ENCODE data around the gene TP53I13.

TP53I13 gene

DNA sequence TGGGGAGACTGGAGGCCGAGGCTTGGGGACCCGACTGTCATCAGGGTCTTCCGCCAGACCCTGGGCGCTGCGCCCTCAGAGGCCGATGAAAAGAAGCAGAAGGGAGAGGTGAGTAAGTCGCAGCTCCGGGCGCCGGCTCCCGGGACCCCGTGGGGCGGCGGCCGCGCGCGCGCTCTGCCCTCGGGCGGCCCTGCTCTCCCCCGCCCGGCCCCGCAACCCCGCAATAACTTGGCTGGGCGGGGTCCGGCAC, 1.3 kb upstream of the TP53I13 start:
- peak overlapping the region; percentile 72 for H3K4me3 ChIP-seq (ENCODE audit: low read depth, low read length)
- TF ChIP-seq, protein P1, sequence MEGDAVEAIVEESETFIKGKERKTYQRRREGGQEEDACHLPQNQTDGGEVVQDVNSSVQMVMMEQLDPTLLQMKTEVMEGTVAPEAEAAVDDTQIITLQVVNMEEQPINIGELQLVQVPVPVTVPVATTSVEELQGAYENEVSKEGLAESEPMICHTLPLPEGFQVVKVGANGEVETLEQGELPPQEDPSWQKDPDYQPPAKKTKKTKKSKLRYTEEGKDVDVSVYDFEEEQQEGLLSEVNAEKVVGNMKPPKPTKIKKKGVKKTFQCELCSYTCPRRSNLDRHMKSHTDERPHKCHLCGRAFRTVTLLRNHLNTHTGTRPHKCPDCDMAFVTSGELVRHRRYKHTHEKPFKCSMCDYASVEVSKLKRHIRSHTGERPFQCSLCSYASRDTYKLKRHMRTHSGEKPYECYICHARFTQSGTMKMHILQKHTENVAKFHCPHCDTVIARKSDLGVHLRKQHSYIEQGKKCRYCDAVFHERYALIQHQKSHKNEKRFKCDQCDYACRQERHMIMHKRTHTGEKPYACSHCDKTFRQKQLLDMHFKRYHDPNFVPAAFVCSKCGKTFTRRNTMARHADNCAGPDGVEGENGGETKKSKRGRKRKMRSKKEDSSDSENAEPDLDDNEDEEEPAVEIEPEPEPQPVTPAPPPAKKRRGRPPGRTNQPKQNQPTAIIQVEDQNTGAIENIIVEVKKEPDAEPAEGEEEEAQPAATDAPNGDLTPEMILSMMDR (IDR thresholded peaks at IDR 0.05; ENCODE audit: low read depth, low read length, missing control alignments): no peak
- DNase-seq (ENCODE audit: low read depth): no peak
- in situ Hi-C loops (cut with HindIII; ENCODE audit: low sequenced_read_pairs): no loop called here

DNA sequence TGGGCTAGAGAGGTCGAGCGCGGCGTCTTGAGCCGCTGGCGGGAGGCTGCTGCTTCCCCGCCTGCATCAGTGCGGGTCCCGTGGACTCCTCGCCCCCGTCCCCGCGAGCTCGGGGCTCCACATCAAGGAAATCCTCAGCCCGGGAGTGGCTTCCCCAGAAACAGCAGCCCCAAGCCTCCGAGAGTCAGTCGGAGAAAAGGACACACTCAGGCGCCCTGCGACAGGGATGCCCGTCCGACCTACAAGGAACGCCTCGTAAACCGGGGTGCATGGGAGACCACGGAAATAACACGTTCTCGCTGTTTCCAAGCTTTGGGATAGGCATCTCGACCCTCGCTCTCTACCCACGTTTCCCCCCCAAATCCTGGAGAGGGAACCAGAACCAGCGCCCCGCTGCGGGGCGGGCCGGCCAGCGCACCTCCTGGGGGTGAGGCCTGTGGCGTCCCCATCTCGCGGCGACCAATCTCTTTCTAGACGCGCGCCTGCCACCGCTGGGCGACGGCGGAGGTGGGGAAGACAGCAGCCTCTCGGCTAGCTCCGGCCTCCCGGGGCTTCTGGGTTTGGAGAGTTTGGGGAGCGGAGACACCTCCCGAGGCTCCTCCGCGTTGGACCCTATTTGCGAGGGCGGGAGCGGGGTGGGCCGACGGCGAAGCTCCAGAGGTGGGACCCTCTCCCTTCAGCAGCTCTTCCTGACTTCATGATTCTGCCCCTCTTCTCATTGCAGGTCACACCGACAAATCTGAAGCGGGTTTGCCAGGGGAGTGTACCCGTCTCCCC, 759 bp upstream of the TP53I13 start:
- no peak for DNase-seq (ENCODE audit: low read depth)
- peak overlapping the region; percentile 72 for H3K4me3 ChIP-seq (ENCODE audit: low read depth, low read length)
- TF ChIP-seq, protein P1 (IDR thresholded peaks at IDR 0.05; ENCODE audit: low read depth, low read length, missing control alignments): no peak
- in situ Hi-C loops (cut with HindIII; ENCODE audit: low sequenced_read_pairs): no loop called here

DNA sequence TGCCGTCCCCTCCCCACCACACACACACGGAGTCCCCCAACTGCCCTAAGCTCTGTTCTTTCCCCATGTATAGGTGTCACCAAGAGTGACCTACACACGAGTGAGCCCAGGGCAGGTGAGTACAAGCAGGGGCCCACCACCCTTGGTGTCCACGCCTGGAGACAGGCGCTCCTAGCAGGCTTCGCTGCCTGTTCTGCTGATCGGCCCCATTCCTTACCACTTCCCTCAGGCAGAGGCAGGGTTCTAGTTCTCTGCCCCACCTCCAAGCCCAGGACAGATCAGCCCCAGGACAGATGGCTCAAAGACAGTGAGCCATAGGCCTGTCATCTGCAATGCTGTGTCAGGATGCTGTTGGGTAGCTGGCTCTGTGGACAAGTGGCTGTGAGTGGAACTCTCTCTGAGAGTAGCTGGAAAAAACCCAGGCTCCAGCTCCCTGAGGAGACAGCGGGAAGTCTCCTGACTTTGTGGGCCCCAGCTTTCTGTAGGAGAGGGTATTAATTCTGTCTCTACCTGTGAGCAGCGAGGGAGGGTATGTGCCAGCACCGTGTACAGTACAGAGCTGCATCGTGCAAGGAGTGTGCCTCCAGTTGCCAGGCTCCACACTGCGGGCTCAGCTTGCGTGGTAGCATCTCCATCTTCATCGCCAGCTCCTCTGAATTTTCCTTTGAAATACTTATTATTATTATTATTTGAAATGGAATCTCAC, 897 bp downstream of the TP53I13 start:
- DNase-seq (ENCODE audit: low read depth): no peak
- TF ChIP-seq, protein P1 (IDR thresholded peaks at IDR 0.05; ENCODE audit: low read depth, low read length, missing control alignments): no peak
- peak overlapping the region; percentile 72 for H3K4me3 ChIP-seq (ENCODE audit: low read depth, low read length)
- in situ Hi-C loops (cut with HindIII; ENCODE audit: low sequenced_read_pairs): no loop called here

DNA sequence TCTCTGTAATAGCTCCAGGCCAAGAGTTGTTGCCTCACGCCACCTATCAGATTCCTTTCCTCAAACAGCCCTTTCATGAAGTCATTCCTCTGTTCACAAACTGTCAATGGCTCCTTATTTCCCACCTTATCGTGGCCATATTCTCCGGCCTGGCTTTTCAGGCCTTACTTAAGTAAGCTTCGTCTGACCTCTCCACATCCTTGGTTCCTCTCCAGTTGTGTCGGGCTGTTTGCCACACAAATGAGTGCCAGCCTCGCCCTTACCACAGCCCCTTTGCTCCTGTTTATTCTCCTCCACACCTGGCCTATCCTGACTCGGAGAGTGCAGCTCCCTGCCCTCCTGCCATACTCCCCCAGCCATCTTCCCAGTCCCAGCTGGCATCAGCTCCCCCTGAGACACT, 2.0 kb downstream of the TP53I13 start:
- DNase-seq (ENCODE audit: low read depth): no peak
- TF ChIP-seq, protein P1 (IDR thresholded peaks at IDR 0.05; ENCODE audit: low read depth, low read length, missing control alignments): no peak
- H3K4me3 ChIP-seq (ENCODE audit: low read depth, low read length): no peak overlapping the region
- in situ Hi-C loops (cut with HindIII; ENCODE audit: low sequenced_read_pairs): no loop called here

DNA sequence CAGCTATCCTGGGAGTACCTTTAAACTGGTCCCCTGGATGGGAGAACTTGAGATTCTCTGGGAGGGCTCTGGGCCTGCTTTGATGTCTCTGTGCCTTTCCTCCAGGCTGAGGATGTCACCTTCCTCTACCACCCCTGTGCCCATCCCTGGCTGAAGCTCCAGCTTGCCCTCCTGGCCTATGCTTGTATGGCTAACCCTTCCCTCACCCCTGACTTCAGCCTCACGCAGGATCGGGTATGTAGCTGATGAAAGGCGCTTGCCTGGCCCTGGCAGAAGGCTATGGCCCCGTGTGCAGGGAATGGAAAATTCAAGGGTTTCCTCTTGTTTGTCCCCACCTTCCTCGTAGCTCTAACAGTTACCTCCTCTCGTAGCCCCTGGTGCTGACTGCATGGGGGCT, 3.0 kb downstream of the TP53I13 start:
- H3K4me3 ChIP-seq (ENCODE audit: low read depth, low read length): no peak overlapping the region
- in situ Hi-C loops (cut with HindIII; ENCODE audit: low sequenced_read_pairs): no loop called here
- TF ChIP-seq, protein P1 (IDR thresholded peaks at IDR 0.05; ENCODE audit: low read depth, low read length, missing control alignments): no peak
- DNase-seq (ENCODE audit: low read depth): no peak

DNA sequence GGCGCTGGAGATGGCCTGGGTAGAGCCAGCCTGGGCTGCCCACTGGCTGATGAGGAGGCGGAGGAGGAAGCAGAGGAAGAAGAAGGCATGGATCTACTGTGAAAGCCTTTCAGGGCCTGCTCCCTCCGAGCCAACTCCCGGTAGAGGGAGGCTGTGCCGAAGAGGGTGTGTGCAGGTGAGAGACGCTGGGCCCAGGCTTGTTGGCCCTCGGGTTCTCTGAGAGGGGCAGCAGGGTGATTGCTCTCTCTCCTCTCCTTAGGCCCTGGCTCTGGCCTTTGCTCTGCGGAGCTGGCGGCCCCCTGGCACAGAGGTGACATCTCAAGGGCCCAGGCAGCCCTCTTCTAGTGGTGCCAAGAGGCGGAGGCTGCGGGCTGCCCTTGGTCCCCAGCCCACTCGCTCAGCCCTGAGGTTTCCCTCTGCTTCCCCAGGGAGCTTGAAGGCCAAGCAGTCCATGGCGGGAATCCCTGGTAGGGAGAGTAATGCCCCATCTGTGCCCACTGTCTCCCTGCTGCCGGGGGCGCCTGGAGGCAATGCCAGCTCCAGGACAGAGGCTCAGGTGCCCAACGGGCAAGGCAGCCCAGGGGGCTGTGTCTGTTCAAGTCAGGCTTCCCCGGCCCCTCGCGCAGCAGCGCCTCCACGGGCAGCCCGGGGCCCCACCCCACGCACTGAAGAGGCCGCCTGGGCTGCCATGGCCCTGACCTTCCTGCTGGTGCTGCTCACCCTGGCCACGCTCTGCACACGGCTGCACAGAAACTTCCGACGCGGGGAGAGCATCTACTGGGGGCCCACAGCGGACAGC, 3.6 kb downstream of the TP53I13 start:
- TF ChIP-seq, protein P1 (IDR thresholded peaks at IDR 0.05; ENCODE audit: low read depth, low read length, missing control alignments): no peak
- H3K4me3 ChIP-seq (ENCODE audit: low read depth, low read length): no peak overlapping the region
- in situ Hi-C loops (cut with HindIII; ENCODE audit: low sequenced_read_pairs): no loop called here
- no peak for DNase-seq (ENCODE audit: low read depth)

Data from astrocyte of the cerebellum (primary cell).